ENCODE measurements around the gene DGKZ. TPM values are rescaled to one million over a fixed set of nuclear protein-coding genes. Genes with fewer than 3 reads are reported as not detected.

The DGKZ gene
- total RNA-seq, 2 experiments from 2014 or later: 151 to 152 TPM

DNA sequence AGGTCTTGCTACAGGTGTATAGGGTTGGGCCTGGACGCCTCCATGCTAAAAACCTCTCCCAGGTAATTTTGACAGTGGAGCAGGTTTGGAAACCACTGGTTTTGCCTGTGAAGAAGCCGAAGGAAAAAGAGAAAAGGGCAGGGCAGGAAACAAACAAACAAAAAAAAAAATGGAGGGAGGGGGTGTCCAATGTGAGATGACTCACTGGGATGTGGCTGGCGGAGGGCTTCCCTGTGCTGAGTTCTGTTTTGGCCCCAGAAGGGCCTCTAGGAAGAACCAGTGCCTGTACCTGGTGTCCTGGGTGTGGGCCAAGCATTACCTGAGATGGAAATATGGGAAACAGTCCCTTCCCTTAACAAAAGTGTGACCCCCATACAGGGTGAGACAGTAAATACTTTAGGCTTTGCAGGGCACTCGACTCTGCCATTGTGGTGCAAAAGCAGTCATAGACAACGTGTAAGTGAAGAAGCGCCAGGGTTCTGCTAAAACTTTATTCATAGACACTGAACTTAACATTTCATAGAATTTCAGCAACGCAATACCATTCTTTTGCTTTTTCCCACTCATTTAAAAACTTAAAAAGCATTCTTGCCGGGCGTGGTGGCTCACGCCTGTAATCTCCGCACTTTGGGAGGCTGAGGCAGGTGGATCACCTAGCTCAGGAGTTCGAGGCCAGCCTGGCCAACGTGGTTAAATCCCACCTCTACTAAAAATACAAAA is 9.5 kb upstream of the DGKZ start:
- H3K36me3 Mint-ChIP-seq (ENCODE audit: low read depth): no peaks in the 10 kb centered on the region
- no peak overlapping the region for H3K27ac Mint-ChIP-seq
- no peak overlapping the region for H3K4me3 Mint-ChIP-seq
- ATAC-seq: no peak
- peaks cover 20% of the 10 kb centered on the region for H3K27me3 Mint-ChIP-seq (ENCODE audit: low read depth)
- POLR2A ChIA-PET: no interaction called here
- CTCF ChIA-PET: no interaction called here
- no peak for DNase-seq
- peaks cover 29% of the 10 kb centered on the region for H3K4me1 Mint-ChIP-seq (ENCODE audit: low read depth)
- H3K9me3 Mint-ChIP-seq (ENCODE audit: insufficient read depth): no peaks in the 10 kb centered on the region

DNA sequence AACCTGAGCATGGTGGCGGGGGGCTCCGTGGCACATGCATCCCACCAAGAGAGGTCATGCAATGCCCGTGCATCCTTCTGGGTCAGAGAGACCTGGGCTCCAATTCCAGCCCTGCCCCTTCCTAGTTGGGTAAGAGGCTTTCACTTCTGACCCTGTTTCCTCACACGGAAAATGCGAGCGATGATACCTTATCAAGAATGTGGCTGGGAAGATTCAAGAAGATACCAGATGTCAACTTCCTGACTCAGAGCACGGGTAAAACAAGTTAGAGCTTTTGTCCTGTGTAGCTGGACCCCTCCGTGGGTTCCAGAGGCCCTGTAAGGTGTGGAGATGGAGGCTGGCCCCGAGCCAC is 8.7 kb upstream of the DGKZ start:
- Mint-ChIP-seq H3K36me3 (ENCODE audit: low read depth) (no peaks in the 10 kb centered on the region), H3K4me1 (ENCODE audit: low read depth) (peaks cover 28% of the 10 kb centered on the region), H3K27ac (no peak overlapping the region), H3K9me3 (ENCODE audit: insufficient read depth) (no peaks in the 10 kb centered on the region), H3K4me3 (no peak overlapping the region), H3K27me3 (ENCODE audit: low read depth) (peaks cover 19% of the 10 kb centered on the region)
- DNase-seq: no peak
- ATAC-seq: no peak
- ChIA-PET CTCF (no interaction called here), POLR2A (interaction anchor here (0.6 kb wide), 1 partner anchor 362 kb away, joined by 3 read pairs; the partner anchor contains the start of gene ZNF408)

DNA sequence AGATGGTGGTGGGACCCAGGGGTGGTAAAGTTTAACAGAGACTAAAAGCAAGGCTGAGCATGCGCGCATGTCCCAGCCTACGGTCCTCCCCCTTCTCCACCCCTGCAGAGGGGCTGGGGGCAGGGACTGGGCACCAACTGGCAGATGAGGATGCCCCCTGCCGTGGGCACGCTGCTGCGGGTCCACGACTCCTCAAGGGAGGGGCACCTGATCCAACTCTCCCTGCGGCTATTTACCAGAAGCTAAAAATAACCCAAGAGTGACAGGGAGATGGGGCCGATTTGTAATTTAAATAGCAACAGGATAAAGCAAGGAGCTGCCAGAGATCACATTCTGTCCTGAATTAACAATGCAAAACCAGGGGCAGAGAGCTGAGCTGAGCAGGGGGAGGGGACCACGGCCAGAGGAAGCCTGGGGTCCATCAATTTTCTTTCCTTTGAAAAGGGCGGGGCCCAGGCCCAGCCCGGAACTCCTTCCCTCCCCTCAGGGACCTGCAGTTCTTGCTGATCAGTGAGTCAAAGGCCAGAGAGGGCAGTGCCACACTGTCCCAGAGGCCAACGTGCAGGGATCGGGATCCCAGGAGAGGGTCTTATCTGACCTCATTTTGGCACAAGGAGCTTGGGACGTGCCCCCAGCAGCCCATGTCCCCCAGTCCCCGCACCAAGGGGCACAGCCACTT is 8.1 kb upstream of the DGKZ start:
- ChIA-PET CTCF (interaction anchor here (1.4 to 4.8 kb wide), 2 partner anchors 13 to 23 kb away, joined by 5 to 24 read pairs; no protein-coding TSS in a partner anchor), POLR2A (interaction anchor here (0.6 to 1.2 kb wide), 2 partner anchors 7 to 362 kb away, joined by 3 read pairs; partner anchors contain the start of gene ZNF408)
- H3K4me3 Mint-ChIP-seq: no peak overlapping the region

DNA sequence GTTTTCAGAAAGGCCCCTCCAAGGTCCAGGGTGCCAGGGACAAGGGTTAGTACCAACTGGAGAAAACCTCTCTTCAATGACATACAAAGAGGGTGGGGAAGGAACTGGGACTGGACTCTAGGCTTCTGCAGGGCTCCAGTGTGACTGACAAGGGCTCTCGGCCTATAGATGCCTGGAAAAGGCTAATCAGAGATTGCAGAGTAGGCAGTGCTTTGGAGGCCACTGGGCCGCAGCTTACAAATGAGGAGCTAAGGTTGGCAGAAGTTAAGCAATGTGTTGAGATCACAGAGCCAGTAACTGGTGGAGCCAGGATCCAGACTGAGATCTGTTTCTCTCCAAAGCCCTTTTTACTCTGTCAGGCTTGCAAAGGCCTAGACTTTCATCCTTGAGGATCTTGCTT is 7.4 kb upstream of the DGKZ start:
- Mint-ChIP-seq H3K4me3 (no peak overlapping the region), H3K4me1 (ENCODE audit: low read depth) (peaks cover 33% of the 10 kb centered on the region), H3K27ac (no peak overlapping the region), H3K9me3 (ENCODE audit: insufficient read depth) (no peaks in the 10 kb centered on the region), H3K27me3 (ENCODE audit: low read depth) (peaks cover 11% of the 10 kb centered on the region), H3K36me3 (ENCODE audit: low read depth) (no peaks in the 10 kb centered on the region)
- ChIA-PET CTCF (interaction anchor here (1.4 to 4.8 kb wide), 2 partner anchors 12 to 24 kb away, joined by 5 to 24 read pairs; no protein-coding TSS in a partner anchor), POLR2A (interaction anchor here (1.2 kb wide), 1 partner anchor 8 kb away, joined by 3 read pairs; no protein-coding TSS in a partner anchor)
- ATAC-seq (no peak), DNase-seq (no peak)

More for the DNA sequence above, 8.1 kb upstream of the DGKZ start:
- Mint-ChIP-seq H3K4me1 (ENCODE audit: low read depth) (peaks cover 28% of the 10 kb centered on the region), H3K27me3 (ENCODE audit: low read depth) (peaks cover 17% of the 10 kb centered on the region), H3K27ac (no peak overlapping the region), H3K9me3 (ENCODE audit: insufficient read depth) (no peaks in the 10 kb centered on the region), H3K36me3 (ENCODE audit: low read depth) (no peaks in the 10 kb centered on the region)
- DNase-seq (no peak), ATAC-seq (no peak)

DNA sequence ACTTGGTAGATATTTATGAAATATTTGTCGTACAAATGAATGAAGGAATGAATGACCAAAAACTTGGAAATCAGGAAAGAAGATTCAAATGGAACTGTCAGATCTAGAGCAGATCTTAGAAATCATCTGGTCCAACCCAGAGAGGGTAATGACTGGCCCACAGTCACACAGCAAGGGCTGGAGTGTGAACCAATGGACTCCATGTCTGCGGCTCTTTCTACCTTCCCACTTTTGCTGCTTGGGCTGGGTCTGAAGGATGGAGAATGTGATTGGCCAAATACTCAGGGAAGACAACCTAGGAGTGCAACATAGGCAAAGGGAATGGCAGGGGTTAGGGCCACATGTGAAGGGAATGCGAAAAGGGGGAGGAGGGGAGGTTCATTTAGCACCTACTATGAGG is 5.8 kb upstream of the DGKZ start:
- no peak for ATAC-seq
- Mint-ChIP-seq H3K27ac (no peak overlapping the region), H3K4me3 (no peak overlapping the region), H3K9me3 (ENCODE audit: insufficient read depth) (no peaks in the 10 kb centered on the region), H3K36me3 (ENCODE audit: low read depth) (no peaks in the 10 kb centered on the region), H3K27me3 (ENCODE audit: low read depth) (peaks cover 7% of the 10 kb centered on the region), H3K4me1 (ENCODE audit: low read depth) (peaks cover 49% of the 10 kb centered on the region)
- CTCF ChIA-PET: interaction anchor here (1.2 to 6.1 kb wide), 5 partner anchors 9 to 103 kb away, joined by 3 to 58 read pairs (median 4); no protein-coding TSS in a partner anchor
- DNase-seq: no peak
- POLR2A ChIA-PET: no interaction called here

DNA sequence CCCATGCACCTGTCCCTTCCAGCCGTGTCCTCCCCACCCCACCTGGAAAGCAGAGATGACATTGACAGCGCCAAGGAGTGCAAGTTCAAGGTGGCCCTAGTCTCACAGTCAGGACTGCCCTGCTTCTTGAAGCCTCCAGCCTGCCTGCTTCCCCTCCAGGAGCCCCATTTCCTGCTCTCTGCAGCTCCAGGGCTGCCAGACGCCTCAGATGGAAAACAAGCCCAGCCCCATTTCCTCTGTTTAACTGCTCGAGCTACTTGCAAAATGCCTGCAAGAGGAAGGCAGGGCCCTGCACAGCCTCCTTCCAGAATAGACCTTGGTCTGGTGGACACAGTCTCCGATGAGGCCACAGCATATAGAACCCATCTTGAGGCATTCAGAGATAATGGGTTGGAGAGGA is 5.0 kb upstream of the DGKZ start:
- DNase-seq: peak; percentile 48
- peaks cover 7% of the 10 kb centered on the region for H3K27me3 Mint-ChIP-seq (ENCODE audit: low read depth)
- peaks cover 50% of the 10 kb centered on the region for H3K4me1 Mint-ChIP-seq (ENCODE audit: low read depth)
- ChIA-PET POLR2A (no interaction called here), CTCF (interaction anchor here (1.2 to 6.1 kb wide), 6 partner anchors 10 to 104 kb away, joined by 3 to 58 read pairs (median 4); no protein-coding TSS in a partner anchor)
- no peaks in the 10 kb centered on the region for H3K9me3 Mint-ChIP-seq (ENCODE audit: insufficient read depth)
- ATAC-seq: no peak
- H3K4me3 Mint-ChIP-seq: no peak overlapping the region
- peak overlapping the region; percentile 13 for H3K27ac Mint-ChIP-seq
- H3K36me3 Mint-ChIP-seq (ENCODE audit: low read depth): no peaks in the 10 kb centered on the region

DNA sequence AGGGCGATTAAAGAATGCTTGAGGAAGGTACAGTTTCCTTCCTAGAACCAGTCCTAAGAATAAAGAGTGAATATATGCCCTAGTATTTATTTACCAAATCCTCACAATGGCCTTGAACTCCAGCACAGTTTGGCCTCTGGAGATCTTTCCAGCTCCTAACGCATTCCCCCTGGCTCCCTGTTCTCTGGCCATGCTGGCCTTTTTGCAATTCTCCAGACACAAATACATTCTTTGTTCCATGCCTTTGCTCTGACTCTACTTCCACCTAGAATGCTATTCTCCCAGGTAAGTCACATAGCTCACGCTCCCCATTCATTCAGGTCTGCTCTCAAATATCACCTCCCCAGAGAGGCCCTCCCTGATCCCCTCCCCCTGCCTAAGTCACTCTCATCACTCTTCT is 3.7 kb upstream of the DGKZ start:
- Mint-ChIP-seq H3K4me3 (no peak overlapping the region), H3K27me3 (ENCODE audit: low read depth) (peaks cover 7% of the 10 kb centered on the region), H3K27ac (no peak overlapping the region), H3K36me3 (ENCODE audit: low read depth) (peaks cover 4% of the 10 kb centered on the region), H3K4me1 (ENCODE audit: low read depth) (peaks cover 51% of the 10 kb centered on the region), H3K9me3 (ENCODE audit: insufficient read depth) (no peaks in the 10 kb centered on the region)
- CTCF ChIA-PET: interaction anchor here (0.5 to 6.1 kb wide), 9 partner anchors 9 to 186 kb away, joined by 3 to 58 read pairs (median 5); no protein-coding TSS in a partner anchor
- POLR2A ChIA-PET: interaction anchor here (1.2 kb wide), 1 partner anchor 18 kb away, joined by 4 read pairs; no protein-coding TSS in a partner anchor
- DNase-seq: no peak
- ATAC-seq: no peak

DNA sequence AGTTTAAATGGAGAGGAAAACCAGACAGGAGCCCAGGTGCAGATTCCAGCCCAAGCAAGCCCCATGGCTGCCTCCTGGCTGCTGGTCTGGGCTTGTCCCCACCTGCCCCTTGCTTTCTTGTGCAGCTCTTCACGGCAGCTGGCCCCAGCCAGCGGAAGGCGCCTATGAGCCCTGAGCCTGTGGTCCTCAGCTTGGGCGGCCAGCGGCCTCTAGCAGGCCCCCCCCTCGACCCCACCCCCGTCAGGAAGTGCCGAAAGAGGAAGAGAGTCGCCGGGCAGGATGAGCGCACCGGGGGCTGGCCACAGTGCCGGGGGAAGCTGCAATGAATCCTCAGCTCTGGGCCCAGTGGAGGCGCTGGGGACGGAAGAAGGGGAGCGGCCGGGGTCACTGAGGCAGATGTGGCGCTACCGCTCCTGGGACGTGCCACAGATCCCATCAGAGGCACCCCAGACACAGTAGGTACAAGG is 2.1 kb upstream of the DGKZ start:
- ATAC-seq (no peak), DNase-seq (no peak)
- H3K36me3 Mint-ChIP-seq (ENCODE audit: low read depth): peaks cover 16% of the 10 kb centered on the region
- H3K4me3 Mint-ChIP-seq: peak overlapping the region; percentile 71
- CTCF ChIA-PET: interaction anchor here (0.8 to 17.2 kb wide), 5 partner anchors 13 to 106 kb away, joined by 3 to 381 read pairs (median 24); no protein-coding TSS in a partner anchor
- peaks cover 7% of the 10 kb centered on the region for H3K27me3 Mint-ChIP-seq (ENCODE audit: low read depth)
- POLR2A ChIA-PET: interaction anchor here (0.5 to 1.3 kb wide), 2 partner anchors 13 to 49 kb away, joined by 3 to 6 read pairs; no protein-coding TSS in a partner anchor
- H3K4me1 Mint-ChIP-seq (ENCODE audit: low read depth): peaks cover 67% of the 10 kb centered on the region
- H3K9me3 Mint-ChIP-seq (ENCODE audit: insufficient read depth): no peaks in the 10 kb centered on the region
- H3K27ac Mint-ChIP-seq: peak overlapping the region; percentile 76

DNA sequence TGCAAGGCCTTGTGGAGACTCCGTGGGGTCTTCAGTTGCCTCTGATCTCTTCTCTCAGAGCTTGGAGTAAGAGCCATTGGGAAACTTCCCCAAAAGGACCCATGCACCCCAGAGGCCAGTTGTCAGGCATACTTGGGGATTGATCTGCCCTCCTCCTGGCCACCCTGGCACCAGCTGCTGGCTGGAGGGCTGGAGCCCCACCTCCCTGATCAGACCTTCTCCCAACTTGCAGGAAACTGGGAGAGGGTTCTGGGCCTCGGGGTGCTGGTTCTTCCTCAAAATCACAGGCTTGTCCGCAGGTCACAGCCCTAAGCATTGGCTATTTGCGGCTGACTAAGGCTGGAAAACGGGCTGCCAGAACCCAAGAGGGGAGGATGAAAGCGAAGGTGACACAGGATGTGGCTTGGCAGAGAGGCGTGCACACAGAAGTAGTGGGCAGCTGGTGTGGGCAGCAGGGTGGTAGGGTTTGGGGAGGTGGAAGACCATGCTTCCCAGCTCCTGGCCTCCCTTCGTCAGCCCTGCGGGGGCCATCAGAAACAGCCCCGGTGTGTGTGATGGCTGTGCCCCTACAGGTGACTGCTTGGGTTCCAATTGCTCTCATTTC is 1.3 kb upstream of the DGKZ start:
- DNase-seq (peak; percentile 56), ATAC-seq (peak; percentile 6)
- ChIA-PET POLR2A (interaction anchor here (1.3 kb wide), 1 partner anchor 14 kb away, joined by 6 read pairs; no protein-coding TSS in a partner anchor), CTCF (interaction anchor here (0.8 to 17.2 kb wide), 6 partner anchors 14 to 107 kb away, joined by 3 to 381 read pairs (median 17); no protein-coding TSS in a partner anchor)
- Mint-ChIP-seq H3K4me1 (ENCODE audit: low read depth) (peaks cover 75% of the 10 kb centered on the region), H3K27ac (peak overlapping the region; percentile 76), H3K27me3 (ENCODE audit: low read depth) (peaks cover 7% of the 10 kb centered on the region), H3K9me3 (ENCODE audit: insufficient read depth) (no peaks in the 10 kb centered on the region), H3K36me3 (ENCODE audit: low read depth) (peaks cover 23% of the 10 kb centered on the region), H3K4me3 (peak overlapping the region; percentile 71)

DNA sequence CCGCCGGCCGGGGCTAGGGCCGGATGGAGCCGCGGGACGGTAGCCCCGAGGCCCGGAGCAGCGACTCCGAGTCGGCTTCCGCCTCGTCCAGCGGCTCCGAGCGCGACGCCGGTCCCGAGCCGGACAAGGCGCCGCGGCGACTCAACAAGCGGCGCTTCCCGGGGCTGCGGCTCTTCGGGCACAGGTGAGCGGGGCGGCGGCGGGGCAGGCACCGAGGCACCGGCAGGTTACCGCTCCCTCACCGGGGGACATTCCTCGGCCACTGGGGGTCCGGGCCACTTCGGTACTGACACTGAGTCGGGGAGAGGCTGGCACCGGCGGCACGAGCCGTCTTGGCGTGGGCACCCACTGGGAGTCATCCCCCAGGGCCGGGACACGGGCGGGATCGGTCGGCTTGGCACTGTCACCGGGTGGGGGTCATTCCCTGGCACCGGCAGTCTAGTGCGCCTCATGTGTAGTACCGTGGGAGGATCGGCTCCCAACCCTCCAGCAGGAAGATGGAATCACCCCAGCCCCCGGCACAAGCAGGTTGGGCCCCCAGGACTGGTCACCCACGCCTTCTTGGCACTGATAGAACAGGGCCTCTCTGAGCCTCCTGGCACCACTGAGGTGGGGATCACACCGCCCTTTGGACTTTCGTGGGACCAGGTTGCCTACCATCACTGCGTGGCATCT is 511 bp downstream of the DGKZ start:
- H3K4me1 Mint-ChIP-seq (ENCODE audit: low read depth): peaks cover 74% of the 10 kb centered on the region
- H3K27ac Mint-ChIP-seq: peak overlapping the region; percentile 92
- POLR2A ChIA-PET: interaction anchor here (0.9 to 6.7 kb wide), 4 partner anchors 9 to 327 kb away, joined by 3 to 77 read pairs (median 5); no protein-coding TSS in a partner anchor
- peaks cover 32% of the 10 kb centered on the region for H3K36me3 Mint-ChIP-seq (ENCODE audit: low read depth)
- H3K4me3 Mint-ChIP-seq: peak overlapping the region; percentile 82
- CTCF ChIA-PET: interaction anchor here (0.9 to 17.2 kb wide), 9 partner anchors 16 to 109 kb away, joined by 4 to 381 read pairs (median 10); no protein-coding TSS in a partner anchor
- DNase-seq: no peak
- ATAC-seq: no peak
- H3K27me3 Mint-ChIP-seq (ENCODE audit: low read depth): peaks cover 7% of the 10 kb centered on the region
- H3K9me3 Mint-ChIP-seq (ENCODE audit: insufficient read depth): no peaks in the 10 kb centered on the region
